Activated CD4-positive, alpha-beta T cell treated with anti-CD3 and anti-CD28 coated beads for 1 hour (primary cell): ENCODE results near the gene PAM16.

Source experiments
- DNase-seq: peaks from one replicate; pipeline ENCODE4 v3.0.0-alpha.2; 2020

Gene PAM16

DNA sequence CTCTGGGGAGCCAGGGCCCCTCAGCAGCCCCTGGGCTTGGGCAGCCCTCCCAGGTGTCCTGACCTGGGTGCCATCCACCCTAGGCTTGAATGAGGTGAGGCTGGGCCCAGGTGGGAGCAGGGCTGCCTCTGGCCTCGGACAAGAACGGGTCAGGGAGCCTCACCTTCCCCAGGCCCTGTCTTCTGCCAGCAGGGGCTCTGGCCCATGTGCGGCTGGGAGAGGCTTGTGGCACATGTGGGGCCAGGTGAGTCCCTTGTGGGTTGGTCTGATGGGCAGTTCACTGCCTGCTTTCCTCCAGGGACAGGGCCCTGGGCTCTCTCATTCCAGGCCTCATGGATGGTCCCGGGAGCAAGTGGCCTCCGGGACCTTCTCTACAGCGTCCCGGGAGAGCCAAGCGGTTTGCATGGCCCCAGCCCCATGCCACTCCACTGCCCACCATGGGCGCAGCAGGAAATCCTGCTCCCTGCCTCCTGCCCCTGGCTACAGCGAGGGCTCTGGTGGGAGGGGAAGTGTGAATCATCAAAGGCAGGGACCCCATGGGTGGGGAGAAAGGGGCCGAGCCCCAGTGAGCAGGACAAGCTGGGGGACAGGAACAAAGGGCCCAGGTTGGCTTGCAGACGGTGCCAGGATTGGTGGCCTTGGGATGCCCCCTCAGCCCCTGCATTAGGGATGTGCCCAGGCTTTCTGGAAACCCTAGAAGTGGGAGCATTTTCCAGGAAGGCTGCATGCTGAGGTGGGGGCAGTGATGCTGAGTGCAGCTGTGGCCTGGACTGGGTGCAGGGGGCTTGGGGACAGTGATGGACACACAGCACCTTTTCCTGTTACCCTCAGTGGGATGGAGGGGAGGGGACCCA, 32.7 kb upstream of the PAM16 start:
- no peak for DNase-seq

DNA sequence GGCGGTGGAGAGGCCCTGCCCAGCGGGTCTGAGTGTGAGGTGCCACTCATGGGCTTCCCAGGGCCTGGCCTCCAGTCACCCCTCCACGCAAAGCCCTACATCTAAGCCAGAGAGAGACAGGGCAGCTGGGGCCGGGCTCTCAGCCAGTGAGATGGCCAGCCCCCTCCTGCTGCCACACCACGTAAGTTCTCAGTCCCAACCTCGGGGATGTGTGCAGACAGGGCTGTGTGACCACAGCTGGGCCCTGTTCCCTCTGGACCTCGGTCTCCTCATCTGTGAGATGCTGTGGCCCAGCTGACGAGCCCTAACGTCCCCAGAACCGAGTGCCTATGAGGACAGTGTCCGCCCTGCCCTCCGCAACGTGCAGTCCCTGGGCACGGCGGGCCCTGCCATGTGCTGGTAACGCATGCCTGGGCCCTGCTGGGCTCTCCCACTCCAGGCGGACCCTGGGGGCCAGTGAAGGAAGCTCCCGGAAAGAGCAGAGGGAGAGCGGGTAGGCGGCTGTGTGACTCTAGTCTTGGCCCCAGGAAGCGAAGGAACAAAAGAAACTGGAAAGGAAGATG, 31.8 kb upstream of the PAM16 start:
- no peak for DNase-seq

DNA sequence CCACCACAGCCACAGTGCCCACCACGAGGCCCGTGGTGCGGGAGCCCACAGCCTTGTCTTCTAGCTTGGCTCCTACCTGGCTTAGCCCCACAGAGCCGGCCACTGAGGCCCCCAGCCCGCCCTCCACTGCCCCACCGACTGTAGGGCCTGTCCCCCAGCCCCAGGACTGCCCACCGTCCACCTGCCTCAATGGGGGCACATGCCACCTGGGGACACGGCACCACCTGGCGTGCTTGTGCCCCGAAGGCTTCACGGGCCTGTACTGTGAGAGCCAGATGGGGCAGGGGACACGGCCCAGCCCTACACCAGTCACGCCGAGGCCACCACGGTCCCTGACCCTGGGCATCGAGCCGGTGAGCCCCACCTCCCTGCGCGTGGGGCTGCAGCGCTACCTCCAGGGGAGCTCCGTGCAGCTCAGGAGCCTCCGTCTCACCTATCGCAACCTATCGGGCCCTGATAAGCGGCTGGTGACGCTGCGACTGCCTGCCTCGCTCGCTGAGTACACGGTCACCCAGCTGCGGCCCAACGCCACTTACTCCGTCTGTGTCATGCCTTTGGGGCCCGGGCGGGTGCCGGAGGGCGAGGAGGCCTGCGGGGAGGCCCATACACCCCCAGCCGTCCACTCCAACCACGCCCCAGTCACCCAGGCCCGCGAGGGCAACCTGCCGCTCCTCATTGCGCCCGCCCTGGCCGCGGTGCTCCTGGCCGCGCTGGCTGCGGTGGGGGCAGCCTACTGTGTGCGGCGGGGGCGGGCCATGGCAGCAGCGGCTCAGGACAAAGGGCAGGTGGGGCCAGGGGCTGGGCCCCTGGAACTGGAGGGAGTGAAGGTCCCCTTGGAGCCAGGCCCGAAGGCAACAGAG, 31.0 kb upstream of the PAM16 start:
- DNase-seq: no peak

DNA sequence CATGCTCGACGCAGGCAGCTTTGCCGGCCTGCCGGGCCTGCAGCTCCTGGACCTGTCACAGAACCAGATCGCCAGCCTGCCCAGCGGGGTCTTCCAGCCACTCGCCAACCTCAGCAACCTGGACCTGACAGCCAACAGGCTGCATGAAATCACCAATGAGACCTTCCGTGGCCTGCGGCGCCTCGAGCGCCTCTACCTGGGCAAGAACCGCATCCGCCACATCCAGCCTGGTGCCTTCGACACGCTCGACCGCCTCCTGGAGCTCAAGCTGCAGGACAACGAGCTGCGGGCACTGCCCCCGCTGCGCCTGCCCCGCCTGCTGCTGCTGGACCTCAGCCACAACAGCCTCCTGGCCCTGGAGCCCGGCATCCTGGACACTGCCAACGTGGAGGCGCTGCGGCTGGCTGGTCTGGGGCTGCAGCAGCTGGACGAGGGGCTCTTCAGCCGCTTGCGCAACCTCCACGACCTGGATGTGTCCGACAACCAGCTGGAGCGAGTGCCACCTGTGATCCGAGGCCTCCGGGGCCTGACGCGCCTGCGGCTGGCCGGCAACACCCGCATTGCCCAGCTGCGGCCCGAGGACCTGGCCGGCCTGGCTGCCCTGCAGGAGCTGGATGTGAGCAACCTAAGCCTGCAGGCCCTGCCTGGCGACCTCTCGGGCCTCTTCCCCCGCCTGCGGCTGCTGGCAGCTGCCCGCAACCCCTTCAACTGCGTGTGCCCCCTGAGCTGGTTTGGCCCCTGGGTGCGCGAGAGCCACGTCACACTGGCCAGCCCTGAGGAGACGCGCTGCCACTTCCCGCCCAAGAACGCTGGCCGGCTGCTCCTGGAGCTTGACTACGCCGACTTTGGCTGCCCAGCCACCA, 30.2 kb upstream of the PAM16 start:
- DNase-seq: no peak

DNA sequence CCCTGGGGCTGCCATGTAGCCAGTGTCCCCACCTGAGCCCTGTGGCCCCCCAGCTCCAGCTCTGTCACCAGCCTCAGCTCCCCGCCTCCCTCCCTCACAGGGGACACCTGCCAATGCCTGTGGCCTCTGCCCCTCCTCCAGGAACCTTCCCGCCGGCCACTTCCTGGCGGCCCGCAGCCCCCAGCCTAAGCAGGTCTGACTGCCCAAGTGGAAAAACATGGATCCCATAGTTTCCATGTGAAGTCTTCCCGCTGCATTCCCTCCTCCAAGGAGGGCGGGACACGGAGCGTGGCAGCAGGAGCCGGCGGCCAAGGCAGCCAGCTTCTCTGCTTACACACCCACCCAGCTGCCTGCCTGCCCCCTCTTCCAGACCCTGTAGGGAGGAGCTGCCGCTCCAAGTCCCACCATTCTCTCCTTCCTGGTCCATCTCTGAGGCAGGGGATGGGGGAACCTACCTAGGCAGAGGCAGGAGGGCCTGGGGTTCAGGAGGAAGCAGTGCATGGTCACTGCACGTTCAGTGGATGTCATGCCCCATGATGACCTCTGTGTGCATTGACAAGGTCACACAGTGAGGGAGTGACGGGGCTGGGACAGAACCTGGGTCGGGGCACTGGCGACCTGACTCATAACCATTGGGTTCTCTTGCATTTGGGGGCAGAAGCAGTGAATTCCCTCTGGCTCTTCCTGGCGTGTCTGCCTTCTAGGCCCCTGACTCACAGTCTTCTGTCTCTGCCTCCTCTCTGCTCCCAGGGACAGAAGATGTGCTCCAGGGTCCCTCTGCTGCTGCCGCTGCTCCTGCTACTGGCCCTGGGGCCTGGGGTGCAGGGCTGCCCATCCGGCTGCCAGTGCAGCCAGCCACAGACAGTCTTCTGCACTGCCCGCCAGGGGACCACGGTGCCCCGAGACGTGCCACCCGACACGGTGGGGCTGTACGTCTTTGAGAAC, 29.3 kb upstream of the PAM16 start:
- no peak for DNase-seq

DNA sequence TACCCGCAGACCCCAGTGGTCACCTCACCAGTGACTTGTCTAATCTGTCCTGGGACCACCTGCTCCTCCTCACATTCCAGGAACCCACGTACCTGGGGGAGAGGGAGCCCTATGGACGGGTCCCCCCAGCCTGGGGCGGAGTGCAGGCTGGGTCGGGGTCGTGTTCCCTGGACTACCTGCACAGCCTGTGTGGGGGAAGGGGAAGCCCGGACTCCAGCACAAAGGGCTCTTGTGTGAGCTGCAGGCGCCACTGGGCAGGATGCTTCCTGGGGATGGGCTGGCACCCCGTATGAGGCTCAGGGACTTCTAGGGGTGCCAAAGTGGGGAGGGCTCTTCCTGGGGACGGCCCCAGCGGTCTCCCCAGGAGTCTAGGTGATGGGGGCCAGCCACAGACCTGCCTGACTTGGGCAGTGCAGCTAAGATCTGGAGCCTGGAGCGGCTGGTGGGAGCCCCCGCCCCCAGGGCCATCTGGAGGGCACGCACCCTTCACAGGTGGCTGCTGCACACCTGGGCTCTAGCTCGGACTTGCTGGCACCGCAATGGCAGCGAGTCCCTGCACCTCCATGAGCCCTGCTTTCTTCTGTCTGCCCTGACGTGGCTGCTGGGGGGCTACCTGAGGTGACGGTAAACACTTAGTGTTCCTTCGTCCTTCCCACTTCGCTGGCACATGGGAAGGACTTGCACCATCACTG, 28.0 kb upstream of the PAM16 start:
- no peak for DNase-seq

DNA sequence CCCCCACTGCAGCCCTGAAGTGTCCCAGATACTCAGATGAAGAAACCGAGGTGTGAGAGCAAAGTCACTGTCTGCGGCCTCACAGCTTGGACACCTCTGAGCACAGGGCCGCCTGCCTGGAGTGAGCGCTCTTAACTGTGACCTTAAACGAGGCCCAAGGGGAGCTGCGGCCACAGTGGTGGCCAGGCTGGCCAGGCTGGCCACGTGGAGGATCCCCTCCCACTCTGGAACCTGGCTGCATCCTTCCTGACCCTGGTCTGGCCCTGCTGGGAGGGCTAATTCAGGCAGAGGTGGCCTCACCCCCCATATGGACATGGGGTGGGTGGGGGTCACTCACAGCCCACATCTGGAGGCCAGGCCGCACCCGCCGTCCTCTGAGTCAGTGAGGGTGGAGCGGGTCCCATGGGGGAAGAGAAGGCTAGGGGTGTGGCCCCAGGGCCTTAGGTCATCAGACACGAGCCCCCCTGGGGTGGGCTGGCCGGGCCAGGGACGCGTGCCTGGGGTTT, 27.1 kb upstream of the PAM16 start:
- no peak for DNase-seq

DNA sequence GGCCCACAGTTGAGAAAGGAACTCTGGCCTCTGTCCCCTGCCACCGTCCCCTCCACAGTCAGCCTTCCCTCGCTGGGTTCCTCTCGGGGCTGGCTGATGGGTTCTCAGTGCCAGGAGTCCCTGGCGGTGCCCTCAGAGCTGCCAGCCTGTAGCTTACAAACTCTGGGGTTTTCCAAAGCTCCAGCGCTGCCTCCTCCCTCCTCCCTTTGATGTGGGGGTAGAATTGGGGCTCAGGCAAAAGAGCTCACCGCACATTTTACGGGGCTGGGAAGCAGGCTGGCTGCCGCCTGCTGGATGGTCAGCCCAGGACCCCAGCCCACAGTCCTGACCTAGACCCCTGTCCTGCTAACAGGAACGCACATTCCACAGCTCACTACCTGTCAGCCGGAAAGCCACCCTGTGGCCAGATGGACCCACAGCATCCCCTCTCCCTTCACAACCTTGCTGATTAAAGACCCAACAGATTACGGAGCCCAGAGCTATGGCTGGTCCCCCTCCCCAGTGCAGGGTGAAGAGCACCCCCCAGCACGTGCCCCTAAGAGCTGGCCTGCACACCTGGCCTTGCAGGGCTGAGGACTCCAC, 26.5 kb upstream of the PAM16 start:
- DNase-seq: no peak

DNA sequence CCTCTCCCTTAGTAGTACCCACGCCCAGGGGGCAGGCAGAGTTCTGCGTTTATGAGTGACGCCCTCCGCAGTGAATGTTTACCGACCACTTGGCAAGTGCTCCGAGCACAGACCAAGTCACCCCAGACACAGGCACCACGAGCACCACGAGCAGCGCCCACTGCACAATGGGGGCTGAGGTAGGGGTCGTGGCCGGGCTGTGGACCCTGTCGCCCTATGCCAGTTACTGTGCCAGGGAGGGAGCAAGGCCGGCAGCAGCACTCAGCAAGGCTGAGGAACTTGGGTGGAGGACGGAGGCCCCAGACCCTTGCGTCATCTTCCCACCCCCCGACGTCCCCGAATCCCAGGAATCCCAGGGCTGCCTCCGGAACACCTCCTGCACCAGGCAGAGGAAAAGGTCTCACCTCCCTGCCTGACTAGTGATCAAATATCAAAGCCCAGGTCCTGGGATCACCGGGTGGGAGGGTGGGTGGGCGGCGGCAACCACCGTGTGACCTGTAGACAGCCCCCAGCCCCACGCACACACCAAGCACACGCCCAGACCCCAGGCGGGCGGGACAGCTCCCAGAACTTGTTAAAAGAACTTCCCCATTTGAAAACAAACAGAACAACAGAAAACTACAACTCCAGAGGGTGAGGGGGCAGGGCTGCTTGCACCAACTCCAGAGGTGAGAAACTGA, 25.9 kb upstream of the PAM16 start:
- no peak for DNase-seq

DNA sequence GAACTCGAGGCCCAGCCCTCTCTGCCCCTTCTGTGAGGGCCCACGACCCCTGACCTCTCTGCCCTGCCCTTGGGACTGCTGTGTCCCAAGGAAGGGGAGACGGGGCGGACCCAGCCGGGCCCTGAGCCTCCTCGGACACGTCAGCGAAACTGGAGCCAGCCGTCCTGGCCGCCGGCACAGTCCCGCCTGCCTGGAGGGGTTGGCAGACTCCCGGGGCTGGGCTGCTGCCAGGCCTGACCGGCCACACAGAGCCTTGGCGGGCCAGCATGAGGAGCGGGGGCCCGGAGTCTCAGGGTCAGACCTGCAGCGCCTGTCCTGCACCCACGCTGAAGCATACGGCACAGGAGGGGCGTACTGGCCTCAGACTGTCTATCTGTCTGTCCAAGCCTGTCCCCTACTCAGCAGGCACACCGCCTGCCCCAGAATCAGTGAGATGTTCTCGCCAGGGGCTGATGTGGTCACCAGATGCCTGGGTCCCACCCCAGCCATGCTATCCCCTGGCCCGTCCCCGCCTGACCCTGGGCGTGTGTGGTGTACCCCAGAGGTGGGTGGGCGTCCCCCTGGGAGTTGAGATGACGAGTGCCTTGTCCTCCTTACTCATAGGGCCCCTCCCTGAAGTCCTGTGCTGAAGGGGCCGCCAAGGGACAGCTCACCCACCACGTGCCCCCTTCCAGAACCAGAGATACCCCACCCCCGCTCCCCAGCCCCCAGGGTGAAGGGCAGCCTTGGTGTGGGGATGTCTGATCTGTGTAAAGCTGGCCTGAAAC, 25.2 kb upstream of the PAM16 start:
- no peak for DNase-seq

DNA sequence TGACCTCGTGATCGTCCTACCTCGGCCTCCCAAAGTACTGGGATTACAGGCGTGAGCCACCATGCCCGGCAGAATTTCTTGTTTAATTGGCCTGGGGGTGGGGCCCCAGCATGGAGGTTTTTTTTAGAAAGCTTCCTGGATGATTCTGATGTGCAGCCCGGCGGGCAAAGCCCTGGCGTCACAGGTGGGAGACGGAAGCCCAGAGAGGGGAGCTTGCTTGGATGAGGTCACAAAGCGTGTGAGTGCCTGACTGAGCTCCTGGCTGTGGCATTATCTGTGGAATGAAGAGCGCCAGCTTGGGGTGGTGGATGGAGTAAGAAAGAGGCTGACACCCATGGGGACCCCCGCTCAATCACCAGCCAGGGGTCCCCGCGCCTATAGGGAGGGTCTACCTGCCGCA, 24.6 kb upstream of the PAM16 start:
- no peak for DNase-seq

DNA sequence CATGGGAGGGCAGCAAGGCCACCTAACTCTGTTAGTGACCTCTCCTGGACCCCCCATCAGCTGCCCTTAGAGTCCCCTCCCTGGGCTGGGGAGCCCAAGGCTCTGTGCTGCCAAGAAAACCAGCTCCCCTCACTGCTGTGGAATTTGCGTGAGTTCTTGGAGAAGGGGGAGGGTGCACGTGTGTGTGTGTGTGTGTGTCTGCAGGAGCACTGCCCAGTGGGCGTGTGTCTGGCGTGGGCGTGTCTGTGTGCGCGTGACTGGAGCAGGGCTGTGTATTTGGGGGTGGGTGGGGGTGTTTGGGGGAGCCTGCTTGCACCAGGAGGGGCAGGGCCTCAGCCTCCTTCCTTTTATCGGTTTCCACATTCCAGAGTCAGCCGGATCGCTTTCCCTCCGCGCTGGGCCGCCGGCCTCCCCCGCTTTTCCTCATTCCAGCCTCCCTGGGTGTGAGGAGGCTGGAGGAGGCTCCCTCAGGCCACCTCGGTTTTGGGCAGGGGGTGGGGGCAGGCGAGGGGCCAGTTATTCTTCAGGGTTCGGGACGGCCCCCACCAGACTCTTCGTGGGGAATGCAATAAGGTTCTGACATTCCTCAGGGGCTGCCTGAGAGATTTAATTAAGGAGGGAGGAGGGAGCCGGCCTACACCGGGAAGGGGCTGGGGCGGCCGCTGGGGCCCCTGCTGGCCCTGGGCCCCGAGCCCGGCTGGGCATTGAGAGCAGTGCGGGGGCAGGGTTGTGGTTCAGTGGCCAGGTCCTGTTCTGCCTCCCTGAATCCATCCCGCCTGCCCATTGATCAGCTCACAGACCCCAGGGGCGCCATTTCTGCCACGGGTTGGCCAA, 23.0 kb upstream of the PAM16 start:
- DNase-seq: no peak

DNA sequence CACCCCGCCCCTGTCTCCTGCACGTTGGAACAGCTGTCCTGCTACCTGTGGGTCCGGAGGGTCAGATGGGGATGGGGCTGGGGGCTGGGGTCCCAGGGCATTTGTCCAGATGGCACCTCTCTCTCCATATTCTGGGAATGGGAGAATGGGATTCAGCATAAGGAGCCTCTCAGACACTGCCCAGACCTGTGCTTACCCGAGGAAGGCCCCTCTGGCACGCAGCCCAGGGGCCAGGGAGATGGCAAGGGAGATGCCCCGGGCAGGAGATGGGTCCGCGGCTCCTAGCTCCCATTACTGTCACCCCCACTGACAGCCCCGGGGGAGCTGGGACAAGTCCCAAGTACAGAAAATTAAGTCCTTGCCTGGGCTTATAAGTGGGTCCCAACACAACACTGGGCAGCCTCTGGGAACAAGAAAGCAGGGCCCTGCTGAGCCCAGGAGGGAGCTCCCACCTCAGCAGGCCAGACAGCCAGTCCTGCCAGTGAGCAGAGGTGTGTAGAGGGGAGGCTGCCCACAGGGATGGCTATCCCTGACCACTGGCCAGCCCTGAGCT, 22.3 kb upstream of the PAM16 start:
- no peak for DNase-seq

DNA sequence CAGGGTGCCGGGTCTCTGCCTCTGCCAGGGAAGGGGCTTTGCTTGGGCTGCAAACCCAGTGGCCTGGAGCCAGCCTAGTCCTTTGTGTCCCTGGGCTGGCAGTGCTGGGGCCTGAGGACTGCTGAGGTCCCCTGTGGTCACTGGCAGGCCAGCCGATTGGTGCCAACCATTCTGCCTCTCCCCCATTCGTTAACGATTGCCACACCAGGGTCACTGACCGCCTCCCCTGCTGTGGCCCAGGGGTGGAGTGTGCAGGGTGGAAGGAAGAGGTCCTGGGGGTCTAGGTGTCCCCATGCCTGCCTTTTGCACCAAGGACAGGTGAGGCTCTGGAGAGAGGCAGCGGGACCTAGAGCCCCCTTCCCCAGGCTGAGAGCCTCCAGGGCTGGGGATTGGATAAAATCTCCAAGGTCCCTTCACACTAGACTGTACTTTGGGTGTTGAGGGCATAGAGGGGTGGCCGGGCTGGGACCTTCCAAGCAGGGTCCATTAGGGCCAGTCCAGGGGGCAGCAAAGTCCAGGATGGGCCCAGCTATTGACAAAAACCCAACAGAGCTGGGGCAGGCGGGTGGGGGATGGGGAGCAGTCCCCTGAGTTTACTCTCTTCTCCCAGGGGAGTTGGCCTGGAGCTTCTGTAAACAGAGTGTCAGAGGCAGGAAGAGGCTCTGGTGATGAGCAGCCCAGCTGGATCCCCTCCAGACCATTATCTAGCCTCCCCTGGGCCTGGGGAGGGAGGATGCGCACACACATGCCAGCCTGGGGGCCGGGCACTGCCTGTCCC, 21.6 kb upstream of the PAM16 start:
- no peak for DNase-seq

DNA sequence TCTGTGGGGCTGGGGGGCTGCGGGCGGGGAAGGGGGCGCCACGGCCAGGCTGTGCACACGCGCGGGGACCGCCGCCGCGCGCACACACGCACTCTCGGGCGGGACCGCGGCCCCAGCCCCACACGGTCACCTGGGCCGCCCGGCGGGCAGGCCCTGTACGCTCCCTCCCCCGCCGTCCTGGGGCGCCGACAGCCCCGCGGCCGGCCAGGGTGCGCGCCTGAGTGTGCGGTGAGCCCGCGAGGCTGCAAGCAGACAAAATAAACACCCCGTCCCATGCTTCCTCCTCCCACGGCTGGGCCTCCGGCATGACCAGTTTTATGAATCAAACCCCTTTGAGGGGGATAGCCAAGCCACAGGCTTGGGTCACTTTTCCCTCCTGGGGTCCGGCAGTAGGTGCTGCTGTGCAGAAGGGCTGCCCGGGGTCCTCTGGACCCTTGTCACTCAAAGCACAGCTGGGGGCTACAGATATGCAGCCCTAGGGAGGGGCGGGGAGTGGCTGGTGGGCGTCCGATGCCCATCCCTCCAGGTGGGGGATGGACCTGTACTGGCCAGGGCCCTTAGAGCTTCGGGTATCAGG, 21.0 kb upstream of the PAM16 start:
- DNase-seq: no peak

DNA sequence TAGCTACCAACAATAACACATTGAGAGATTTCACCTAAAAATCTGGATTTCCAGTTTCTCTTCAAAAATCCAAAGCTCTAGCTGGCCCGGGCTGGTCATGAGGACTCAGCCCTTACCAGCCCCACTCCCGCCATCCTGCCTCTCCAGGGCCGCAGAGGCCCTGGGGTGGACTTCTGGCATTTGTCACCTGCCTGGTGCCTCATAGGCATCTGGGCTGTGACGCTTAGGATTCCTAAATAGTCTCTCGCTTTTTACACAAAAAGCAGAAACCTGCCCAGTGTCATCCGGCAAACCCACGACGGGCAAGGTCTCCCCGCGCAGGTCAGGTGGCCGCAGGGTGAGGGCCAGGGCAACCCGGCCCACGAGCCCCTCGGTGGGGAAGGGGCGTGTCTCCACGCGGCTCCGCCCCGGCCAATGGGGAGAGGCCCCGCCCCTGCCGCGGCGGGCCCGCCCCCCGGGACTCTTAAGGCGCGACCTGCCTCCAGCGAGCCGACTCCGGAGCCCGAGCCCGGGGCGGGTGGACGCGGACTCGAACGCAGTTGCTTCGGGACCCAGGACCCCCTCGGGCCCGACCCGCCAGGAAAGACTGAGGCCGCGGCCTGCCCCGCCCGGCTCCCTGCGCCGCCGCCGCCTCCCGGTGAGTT, 20.4 kb upstream of the PAM16 start, which contains the start of gene VASN:
TSS of gene VASN (plus strand) at position 492 of the 644 bp plus-strand sequence. CDS start 9,030 bp downstream, outside the sequence.
- peak; percentile 68 for DNase-seq
